Activated T-cell treated with anti-CD3 and anti-CD28 coated beads for 24 hours (primary cell): ENCODE results near the gene ZDHHC16.
"Not testable (repeated sequence)": the region's sequence is repeated elsewhere in the genome, so short reads cannot be mapped to it uniquely, and the experiment has no call there.

Experiments
- DNase-seq: peaks from one replicate; pipeline ENCODE4 v3.0.0-alpha.2; 2020; ENCODE audit warnings: low read depth

ZDHHC16 gene

DNA sequence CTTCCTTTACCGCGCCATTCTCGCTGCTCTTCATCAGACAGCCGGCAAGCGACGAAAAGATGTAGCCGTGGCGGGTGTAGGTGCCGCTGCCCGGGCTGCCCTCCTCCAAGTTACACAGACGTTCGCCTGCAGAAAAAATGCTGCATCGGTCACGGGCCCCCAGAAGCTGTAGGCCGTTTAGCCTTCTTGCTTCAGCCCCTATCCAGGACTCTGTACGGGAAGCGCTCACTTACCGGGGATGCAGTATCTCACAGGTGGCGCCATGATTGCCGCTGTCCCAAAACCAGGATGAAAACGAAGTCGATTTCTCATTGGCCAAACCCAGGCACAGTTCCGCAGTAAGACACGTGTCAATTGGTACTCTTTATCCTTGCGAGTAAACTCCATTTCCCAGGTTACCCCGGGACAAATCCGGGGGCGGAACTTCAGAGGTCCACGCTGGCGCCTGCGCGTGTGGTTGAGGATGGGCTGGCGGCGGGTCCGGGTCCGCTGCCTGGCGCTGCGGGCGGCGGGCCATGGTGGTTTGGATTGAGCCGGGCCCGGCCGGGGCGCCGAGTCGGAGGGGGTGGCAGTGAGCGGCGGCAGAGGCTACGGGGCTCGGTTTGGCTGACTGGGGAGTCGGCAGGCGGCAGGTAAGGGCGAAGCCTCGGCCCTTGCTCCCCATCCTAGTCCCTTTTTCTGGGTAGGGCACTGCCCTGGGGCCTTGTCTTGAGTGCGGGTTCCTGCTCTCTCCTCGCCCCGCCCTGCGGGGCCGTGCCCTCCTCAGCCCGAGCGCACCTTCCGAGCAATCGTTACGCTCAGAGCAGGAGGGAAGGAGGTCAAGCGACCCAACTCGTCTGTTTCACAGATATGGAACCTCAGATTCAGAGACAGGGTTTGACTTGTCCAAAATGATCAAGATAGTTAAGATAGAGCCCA lies at the start of gene ZDHHC16, which contains the start of gene EXOSC1:
TSS of gene ZDHHC16 (plus strand) at position 454 of the 918 bp plus-strand sequence. CDS start 5,501 bp downstream, outside the sequence.
TSS of gene EXOSC1 (minus strand) at position 285 of the 918 bp plus-strand sequence. CDS start at position 264, 21 bp downstream.
- DNase-seq, result peak; percentile 88

DNA sequence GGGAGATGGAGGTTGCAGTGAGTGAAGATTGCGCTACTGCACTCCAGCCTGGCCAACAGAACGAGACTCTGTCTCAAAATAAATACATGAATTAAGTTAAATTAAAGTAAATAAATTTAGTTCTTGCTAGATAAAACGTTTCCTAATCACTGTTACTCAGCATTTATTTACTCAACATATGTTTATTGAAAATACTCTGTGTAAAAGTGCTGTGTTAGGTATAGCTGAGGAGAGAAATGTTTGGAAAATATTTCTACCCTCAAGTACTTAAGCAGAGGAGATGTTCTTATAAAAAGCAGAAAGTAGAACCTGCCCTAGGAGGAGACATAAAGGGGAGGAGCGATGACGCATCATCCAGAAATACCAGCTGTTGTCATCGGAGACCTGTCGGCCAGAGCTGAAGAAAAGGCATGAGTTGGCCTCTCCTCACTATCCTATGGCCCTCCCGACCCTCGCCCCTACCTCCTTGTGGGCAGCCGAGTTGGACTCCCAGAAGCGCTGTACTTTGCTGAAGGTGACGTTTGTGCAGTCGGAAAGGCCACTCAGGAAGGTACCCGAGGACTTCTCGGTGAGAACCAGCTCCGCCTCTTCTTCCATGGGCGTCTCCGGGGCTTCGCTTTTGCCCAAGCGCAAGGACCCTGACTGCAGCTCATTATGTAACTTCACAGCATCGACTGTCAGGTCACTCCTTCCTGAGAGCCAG lies 46.0 kb upstream of the ZDHHC16 start:
- DNase-seq, result no peak

DNA sequence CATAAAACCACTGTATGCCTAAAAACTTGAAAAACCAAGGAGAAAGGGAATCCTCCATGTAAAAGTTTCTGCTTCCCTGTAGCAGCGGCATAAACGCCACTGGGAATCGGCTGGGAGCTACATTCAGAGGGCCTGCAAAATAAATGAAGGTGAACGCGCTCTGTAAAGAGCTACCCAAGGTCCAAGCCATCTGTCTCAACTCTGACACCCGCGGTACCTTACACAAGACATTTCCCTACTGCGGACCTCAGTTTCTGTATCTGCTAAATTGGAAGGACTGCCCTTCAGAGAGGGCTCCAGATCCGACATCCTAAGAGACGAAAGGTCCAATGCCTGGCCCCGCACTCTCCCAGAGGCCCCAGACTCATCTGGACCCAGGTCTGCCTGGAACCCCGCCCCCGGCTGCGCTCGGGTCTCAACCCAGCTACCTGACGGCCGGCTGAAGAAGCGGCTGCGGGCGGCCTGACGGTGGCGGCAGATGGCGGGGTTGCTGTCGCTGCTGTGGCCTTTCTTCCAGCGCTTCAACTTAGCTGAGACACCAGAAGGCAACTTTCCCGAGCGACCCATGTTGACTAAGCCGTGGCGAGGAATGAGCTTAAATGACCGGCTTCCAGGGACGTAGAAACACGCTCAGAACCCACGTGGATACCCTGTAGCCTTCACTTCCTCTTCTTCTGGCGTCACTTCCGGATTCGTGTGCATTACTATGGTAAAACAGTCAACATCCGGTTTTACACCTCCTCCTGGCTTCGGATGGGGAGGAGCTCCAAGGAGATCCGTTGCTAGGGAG lies 45.1 kb upstream of the ZDHHC16 start, which contains the start of gene RRP12:
TSS of gene RRP12 (minus strand) at position 676 of the 790 bp plus-strand sequence. CDS start at position 567, 109 bp downstream.
- DNase-seq, result peak; percentile 82

DNA sequence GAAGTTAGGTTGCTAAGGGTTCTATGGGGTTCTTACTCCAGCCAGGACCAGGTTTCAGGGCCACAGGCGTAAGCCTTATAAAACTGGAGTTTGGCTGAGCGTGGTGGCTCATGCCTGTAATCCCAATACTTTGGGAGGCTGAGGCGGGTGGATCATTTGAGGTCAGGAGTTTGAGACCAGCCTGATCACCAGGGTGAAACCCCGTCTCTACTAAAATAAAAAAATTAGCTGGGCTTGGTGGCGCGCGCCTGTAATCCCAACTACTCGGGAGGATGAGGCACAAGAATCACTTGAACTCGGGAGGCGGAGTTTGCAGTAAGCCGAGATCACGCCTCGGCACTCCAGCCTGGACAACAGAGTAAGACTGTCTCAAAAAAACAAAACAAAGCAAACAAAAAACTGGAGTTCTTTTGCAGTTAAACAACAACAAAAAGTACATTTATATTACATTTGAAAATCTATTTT lies 44.5 kb upstream of the ZDHHC16 start:
- DNase-seq, result no peak

DNA sequence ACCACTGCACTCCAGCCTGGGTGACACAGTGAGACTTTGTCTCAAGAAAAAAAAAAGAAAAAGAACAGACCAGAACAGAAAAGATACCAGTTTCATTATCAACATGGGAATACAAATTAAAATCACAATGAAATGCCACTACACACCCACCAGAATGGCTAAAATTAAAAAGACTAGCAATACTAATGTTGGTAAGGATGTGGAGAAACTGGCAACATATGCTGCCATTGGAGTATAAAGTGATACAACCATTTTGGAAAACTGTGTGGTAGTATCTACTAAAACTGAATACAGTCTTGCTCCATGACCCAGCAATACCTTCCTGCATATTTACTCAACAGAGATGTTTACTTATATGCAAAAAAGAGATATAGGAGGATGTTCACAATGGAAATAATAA lies 41.9 kb upstream of the ZDHHC16 start:
- DNase-seq, result no peak

DNA sequence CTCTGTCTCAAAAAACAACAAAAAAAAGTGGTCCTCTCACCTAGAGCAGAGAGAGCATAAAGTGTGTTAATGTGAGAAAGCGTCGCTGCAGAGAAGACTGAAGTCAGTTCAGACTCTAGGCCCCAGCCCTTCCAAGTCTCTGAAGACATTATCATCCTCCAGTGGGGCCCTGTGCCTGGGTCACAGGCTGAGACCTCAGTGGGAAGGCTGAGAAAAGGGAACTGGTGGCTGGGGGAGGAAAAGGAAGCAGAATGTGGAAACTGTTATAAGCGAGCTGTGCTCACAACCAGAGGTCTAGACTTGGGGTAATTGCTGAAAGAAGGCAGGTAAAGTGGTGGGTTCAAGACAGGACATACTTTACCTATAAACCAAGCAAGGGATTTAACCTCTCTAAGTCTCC lies 39.9 kb upstream of the ZDHHC16 start:
- no peak for DNase-seq

DNA sequence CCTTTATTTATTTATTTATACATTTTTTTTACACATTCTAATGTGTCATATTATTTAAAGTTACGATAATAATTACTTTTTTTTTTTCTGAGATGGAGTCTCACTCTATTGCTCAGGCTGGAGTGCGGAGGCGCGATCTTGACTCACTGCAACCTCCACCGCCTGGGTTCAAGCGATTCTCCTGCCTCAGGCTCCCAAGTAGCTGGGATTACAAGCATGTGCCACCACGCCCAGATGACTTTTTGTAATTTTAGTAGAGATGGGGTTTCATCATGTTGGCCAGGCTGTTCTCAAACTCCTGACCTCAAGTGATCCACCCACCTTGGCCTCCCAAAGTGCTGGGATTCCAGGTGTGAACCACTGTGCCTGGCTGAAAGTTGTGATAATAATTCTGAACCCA lies 39.5 kb upstream of the ZDHHC16 start:
- DNase-seq, result not testable (repeated sequence)

DNA sequence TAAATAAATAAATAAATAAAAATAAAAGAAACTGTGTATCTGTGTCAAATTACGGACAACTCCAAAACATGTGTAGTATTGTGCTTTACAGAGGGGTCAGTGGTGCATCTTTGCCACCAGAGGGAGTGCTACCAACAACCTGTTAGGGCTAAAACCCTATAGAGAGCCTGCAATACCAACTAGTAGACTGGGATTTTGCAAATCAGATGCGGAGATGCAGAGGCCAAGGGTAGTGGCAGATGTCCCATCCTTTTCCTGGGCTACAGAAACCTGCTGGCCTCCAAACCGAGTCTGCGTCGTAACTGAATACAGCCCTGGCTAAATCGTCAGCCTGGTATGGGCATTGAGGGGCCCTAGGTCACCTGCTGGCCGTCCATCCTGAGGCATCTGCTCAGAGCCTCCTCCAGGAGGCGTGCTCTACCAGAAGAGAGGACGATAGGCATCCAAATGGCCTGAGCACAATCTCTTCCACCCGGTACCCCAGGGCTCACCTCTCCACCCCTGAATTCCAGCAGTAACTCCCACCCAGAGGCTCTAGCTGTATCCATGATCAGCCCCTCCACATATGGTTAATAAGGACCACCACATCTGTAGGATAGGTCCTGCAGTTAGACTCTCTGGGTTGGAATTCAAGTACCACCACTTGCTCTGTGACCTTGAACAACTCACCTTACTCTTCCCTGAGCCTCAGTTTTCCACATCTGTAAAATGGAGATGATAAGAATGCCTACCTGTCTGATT lies 38.6 kb upstream of the ZDHHC16 start:
- no peak for DNase-seq

DNA sequence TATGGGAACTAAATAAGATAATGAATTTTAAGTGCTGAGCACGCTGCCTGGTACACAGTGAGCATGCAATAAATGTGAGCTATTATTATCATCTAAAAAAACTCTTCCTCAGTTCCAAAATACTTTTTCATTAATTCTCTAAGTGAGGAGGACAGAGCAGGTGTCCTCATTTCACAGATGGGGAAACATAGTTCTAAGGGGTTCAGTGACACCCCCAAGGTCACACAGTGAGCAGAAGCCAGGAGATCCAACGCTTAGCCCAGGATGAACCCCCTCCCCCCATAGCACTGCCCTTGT lies 38.1 kb upstream of the ZDHHC16 start:
- no peak for DNase-seq

DNA sequence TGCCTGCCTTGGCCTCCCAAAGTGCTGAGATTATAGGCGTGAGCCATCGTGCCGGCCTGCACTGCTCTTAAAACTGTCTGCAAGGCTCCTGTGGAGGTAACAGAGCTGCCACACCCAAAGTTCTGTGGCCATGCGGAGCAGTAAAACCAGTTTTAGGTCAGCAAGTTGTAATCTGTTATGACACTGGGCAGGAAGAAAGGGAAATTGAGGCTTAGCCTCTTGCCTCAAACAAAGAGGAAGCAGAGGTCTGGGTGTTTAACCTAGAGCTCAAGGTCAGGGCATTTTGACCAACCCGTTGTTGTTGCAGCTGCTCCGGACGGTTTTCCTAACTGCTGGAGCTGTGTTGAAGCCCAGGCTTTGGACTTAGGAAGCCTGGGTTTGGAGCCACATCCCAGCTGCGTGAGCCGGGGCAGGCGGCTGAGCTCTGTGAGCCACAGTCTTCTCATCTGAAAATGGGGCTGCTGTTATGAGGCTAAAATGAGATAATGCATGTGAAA lies 37.4 kb upstream of the ZDHHC16 start:
- DNase-seq, result no peak

DNA sequence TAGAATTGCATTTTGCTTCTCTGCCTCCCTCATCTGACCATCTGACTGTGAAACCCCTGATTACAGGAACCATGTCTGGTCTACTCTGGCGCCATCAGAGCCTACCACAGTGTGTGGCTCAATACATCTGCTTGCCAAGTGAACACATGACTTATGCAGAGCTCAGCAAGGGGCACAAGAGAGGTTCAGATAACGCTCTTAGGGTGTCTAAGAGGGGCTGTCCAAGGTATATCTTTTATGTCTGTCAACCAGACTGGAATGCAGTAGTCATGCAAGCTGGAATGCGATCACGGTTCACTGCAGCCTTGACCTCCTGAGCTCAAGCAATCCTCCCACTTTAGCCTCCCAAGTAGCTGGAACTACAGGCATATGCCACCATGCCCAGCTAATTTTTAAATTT lies 34.6 kb upstream of the ZDHHC16 start:
- DNase-seq, result no peak

DNA sequence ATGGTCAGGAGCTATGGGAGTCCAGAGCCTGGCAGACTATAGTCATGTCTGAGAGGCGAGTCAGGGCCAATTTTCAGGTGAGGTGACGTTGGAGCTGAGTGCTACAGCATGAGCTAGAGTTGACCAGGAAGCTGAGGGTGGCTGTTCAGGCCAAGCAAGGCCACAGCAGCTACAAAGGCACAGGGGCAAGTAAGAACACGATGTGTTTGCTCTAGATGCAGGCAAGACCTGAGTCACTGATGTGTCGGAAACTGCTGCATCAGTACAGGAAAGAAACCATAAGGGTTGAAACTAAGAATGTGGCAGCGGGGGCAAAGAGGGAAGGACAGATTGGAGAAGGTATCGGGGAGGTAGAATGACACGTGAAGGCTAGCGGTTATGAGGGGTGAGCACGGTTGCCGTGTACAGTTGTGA lies 33.1 kb upstream of the ZDHHC16 start:
- DNase-seq, result peak; percentile 62

DNA sequence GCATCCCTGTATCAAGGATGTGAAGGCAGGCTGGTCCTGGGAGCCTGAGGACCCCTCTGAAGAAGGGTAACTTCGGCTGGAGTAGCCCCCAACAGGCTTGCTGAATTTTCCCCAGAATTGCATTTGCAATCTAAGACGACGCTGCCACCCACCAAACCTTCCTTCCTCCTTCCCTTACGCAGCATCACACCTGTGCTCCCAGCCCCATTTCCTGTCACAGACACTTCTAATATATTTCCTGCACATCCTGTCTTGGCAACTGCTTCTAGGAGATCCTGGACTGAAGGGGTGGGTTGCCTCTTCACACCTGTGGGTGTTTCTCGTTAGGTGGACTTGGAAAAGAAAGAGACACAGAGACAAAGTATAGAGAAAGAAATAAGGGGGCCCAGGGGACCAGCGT lies 29.4 kb upstream of the ZDHHC16 start:
- no peak for DNase-seq

DNA sequence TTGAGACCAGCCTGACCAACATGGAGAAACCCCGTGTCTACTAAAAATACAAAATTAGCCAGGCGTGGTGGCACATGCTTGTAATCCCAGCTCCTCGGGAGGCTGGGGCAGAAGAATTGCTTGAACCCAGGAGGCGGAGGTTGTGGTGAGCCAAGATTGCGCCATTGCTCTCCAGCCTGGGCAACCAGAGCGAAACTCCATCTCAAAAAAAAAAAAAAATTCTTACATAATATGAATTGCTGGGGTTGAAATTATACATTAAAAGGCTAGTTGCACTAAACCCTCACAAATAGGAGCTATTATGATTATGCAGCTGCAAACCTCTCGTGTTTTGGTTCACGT lies 22.2 kb upstream of the ZDHHC16 start:
- DNase-seq, result not testable (repeated sequence)

DNA sequence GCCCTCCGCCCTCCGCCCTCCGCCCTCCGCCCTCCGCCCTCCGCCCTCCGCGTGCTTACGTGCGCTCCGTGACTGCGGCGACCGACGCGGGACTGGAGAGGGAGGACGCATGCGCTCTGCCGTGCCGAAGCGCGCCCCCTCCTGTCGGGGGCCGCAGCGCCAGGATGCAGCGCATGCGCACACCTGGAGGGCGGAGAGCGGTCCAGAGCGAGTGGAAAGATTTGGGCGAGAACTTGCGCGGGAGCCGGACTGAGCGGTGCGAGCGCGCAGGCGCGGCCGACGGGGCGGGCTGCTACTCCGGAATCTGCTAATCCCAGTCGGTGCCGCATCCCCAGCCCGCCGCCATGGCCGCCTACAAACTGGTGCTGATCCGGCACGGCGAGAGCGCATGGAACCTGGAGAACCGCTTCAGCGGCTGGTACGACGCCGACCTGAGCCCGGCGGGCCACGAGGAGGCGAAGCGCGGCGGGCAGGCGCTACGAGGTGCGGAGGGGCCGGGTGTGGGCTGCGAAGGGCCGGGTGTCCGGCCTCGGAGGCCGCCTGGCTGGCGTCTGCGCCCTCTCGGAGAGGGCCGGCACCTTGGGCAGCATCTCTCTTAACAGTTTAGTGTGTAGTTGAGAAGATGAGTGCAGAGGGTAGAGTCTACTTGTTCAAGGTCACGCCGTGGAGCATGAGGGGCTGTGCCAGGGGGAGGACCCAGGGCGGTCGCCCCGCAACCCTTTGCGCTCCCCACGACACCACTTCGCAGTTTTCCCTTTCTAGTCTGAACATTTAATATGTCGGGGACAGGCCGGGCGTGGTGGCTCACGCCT lies 19.8 kb upstream of the ZDHHC16 start, which contains the start of gene PGAM1:
TSS of gene PGAM1 (plus strand) at position 228 of the 812 bp plus-strand sequence. CDS start at position 345, 117 bp downstream.
- DNase-seq, result peak; percentile 95

DNA sequence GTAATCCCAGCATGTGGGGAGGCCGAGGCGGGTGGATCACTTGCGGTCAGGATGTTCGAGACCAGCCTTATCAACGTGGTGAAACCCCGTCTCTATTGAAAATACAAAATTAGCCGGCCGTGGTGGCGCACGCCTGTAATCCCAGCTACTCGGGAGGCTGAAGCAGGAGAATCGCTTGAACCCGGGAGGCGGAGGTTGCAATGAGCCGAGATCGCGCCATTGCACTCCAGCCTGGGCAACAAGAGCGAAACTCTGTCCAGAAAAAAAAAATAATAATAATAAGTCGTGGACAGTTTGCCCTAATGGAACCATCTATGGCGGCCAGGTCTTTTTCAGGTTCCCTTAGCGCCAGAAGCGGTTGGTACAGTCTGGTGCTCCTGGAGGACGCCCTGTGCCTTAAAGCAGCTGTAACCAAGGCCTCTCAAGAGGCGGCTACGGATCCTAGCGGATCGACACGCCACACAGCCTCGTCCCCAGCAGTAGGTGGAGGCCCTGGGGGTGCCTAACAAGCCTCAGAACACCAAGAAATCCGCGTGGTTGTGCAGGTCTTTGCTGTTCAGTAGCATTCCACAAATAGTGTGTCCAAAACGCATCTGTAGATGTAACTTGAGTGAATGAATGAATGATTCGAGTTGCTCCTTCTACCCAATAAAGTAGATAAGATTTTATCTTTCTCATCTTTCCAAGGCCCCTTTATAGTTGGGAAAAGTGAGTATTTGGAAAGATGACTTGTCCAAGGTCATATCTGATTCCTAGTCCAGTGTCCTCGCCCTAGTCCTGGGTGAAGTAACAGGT lies 19.0 kb upstream of the ZDHHC16 start:
- DNase-seq, result no peak

DNA sequence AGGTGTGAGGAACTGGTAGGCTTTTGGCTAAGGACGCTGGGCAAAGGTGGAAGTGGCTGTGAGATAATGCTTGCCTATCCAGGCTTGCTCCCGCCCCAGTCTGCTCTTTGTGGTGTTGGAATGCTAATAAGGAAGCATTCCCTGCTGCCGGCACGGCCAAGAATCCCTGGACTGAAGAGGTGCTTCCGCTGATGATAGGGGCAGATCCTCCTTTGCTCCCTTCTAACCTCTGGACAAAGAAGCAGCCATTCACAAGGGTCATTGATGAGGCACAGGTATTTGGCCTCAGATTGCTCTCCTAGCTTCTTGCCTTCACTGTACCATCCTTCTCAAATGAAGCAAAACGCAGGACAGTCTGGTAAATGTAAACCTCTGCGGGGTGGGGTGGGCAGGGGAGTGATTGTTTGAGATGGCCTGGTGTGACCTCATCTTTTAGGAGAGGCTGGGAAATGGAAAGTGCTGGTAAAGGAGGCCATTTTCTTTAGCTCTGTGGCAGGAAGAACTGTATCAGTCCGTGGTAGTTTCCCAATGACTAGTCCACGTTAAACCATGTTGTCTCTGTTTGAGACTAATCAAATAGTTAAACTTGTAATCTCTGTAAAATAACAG lies 18.3 kb upstream of the ZDHHC16 start:
- DNase-seq, result no peak

DNA sequence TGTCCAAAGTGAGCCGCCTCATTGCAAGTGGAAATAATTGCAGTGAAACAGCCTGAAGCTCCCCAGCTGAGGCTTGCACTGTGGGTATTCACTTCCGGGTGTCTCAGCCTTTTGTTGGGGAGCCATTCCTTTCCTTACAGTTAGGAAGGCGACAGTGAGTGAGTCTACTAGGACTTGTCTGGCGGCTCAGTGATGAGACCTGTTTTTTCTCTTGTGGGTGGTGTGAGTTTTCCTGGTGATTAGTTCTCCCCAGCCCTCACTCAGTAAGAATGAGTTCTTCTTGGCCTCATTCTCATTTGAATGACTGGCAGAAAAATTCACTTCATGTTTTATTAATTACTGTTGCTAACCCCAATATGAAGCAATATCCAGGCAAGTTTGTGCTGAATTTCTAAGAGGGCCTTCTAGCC lies 17.4 kb upstream of the ZDHHC16 start:
- no peak for DNase-seq

DNA sequence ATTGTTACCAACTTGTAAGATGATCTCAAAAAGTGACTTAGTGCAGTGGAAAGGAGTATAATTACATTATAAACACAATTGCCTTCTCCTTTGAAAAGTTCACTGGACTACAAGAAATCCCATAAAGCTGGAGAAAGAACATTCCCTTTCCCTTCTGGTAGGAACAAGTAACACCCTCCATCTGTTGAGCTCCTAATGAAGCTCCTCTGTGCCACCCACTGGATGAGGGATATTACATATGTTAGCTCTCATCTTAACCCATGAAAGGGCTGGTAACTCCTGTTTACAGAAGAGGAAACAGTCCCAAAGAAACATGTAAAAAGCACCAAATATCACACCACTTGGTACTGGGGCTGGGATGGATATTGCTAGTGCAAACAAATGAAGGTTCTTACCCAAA lies 11.9 kb upstream of the ZDHHC16 start:
- DNase-seq, result no peak
